ENCODE results near the gene DENND1A. TPM values are rescaled to one million over a fixed set of nuclear protein-coding genes. Genes with fewer than 3 reads are reported as not detected.
"Not testable (repeated sequence)": the region's sequence is repeated elsewhere in the genome, so short reads cannot be mapped to it uniquely, and the experiment has no call there.

DENND1A gene
- polyA plus RNA-seq, 3 donors: 18.8 to 23.1 (median 20.9) TPM

DNA sequence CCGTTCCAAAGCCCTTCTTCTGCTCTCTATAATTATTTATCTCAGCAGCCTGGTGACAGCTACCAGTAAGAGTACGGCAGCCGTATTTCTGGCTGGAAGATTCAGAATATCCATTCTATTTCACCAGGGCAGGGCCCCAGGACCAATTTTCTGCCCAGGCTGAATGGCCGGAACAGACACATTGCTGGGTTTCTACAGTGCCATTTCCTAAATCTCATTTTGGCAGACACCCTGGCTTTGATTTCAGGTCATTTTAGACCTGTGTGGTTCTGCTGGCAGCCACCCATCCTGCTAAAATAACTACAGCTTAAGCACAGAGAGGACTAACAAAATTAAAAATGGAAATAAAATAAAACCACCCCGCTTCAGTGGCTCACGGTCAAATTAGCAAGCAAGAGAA lies 478.9 kb downstream of the DENND1A start:
- DNase-seq (ENCODE audit: low read depth in 3 of 3, low spot score in 2 of 3): no peak

GRCh38 chr9:123450098-123450770 lies 479.7 kb downstream of the DENND1A start:
- no peak for DNase-seq (ENCODE audit: low read depth in 3 of 3, low spot score in 2 of 3)

GRCh38 chr9:123447934-123448646 lies 481.8 kb downstream of the DENND1A start:
- DNase-seq (ENCODE audit: low read depth in 3 of 3, low spot score in 2 of 3): no peak

GRCh38 chr9:123445981-123446610 lies 483.8 kb downstream of the DENND1A start:
- DNase-seq (ENCODE audit: low read depth in 3 of 3, low spot score in 2 of 3): no peak

GRCh38 chr9:123445116-123445515 lies 484.8 kb downstream of the DENND1A start:
- DNase-seq (ENCODE audit: low read depth in 3 of 3, low spot score in 2 of 3): no peak

DNA sequence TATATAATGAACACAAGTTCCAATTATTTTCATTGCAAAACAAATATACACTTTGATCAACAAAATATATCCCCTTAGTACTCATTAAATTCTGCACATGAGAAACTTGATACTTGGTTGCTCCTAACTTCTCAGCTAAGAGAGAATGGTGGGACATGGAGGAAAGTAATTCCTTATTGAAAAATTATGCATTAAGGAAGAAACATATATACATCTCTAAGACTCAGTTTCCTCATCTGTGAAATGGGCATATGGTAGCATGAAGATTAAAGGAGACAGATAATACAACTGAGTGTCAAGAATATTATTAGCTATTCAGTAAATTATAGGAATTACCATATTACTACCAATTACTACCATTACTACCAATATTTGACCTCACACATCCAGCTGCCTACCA lies 488.2 kb downstream of the DENND1A start:
- DNase-seq (ENCODE audit: low read depth in 3 of 3, low spot score in 2 of 3): no peak

GRCh38 chr9:123440256-123440655 lies 489.7 kb downstream of the DENND1A start:
- DNase-seq (ENCODE audit: low read depth in 3 of 3, low spot score in 2 of 3): no peak

DNA sequence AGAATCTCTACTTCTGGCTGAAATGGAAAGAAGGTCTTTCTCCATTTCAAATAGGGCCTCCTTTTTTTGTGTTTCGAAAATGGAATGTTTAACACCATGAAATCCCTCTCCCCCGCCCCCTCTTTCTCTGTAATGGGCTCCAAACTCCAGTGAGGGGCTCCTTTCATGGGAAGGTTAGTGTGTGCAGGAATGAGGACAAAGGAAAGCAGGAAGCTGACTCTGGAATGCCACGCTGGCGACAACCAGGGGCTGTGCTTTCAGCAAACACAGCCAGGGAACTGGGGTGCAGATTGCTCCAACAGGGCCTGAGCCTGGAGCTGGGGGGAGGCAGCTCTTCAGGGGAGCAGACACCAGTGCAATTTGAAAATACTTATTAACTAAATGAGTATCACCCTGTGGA lies 491.1 kb downstream of the DENND1A start:
- DNase-seq (ENCODE audit: low read depth in 3 of 3, low spot score in 2 of 3): no peak

DNA sequence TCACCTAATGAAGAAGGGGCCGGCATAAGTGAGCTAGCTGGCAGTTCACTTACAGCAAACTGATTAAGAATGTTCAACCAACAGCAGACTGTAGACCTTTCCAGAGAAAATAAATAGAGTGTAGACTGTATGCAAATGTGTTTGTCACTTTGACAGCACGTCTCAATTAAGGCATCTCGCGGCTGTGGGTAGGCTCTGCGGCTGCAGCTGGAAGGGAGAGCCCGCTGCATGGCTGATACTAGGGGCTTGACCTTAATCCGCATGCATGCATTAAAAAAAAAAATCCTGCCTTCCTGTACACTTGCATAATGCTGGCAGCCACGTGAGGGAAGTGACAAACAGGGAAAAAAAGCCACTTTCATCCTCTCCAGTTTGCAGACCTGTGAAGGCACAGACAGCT lies 491.6 kb downstream of the DENND1A start:
- no peak for DNase-seq (ENCODE audit: low read depth in 3 of 3, low spot score in 2 of 3)

GRCh38 chr9:123437201-123437600 lies 492.7 kb downstream of the DENND1A start:
- no peak for DNase-seq (ENCODE audit: low read depth in 3 of 3, low spot score in 2 of 3)

DNA sequence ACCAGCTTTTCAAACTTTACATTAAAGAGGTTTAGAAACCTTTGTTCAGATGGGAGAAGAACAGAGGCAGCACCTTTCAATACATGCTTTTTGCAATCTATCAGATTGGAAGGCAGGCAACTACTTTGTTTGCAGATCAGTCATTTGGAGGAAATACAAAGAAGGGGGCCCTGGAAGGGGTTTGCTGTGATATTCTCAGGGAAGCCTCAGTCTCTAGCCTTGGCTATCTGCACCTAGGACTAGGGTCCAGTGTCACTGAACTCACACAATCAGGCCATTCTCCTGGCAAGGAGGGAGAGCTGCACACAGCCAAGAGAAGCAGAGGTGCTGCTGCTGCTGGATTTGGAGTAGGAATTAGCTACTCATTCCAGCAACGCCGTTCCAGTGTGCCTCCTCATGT lies 494.5 kb downstream of the DENND1A start:
- DNase-seq (ENCODE audit: low read depth in 3 of 3, low spot score in 2 of 3): no peak

DNA sequence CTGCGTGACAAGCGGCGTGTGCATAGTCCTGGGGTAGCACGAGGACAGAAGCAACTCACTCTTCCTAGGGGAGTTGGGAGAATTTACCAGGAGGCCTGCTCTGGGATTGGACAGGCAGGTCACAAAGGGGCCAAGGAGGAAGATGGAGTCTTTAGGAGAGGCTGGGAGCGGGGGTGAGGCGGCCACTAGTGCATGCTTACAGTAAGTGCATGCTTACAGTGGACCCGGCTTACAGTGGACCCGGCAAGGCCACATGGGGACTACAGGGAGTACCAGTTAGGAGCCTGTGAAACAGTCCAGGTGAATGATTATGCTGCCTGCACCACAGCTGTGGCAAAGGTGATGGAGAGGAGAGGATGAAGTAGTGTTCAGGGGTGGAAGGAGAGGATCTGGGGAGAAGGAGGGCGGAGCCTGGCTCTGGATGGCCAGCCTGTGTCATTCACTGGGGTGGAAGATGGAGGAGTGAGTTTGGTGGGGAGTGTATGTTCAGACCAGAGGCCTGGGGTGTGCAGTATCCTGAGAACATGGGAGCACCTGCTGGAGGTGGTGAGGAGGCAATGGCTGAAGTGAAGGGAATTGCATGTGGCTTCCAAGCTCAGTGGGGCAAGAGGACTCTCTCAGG lies 495.2 kb downstream of the DENND1A start:
- DNase-seq (ENCODE audit: low read depth in 3 of 3, low spot score in 2 of 3): no peak

- DNase-seq (ENCODE audit: low read depth in 3 of 3, low spot score in 2 of 3): no peak
These were observed 497.3 kb downstream of the DENND1A start for GRCh38 chr9:123432331-123433236.

DNA sequence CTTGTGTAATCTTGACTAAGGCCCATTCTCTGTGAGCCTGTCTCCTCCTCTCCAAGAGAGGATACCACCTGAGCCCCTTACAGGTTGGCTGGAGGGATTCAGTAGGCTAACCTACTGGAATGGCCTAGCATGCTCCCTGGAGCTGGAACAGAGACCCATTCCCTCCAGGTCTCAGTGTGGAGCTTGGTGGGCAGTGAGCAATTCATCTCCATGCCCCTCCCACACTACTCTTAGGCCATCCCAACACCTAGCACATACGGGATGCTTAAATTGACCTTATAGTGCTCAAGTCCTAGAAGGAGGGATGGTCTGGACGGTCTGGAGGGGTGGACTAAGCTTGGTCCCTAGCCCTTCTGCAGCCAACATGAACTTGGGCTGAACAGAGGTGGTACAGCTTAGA lies 498.3 kb downstream of the DENND1A start:
- no peak for DNase-seq (ENCODE audit: low read depth in 3 of 3, low spot score in 2 of 3)

- DNase-seq (ENCODE audit: low read depth in 3 of 3, low spot score in 2 of 3): not testable (repeated sequence)
These were observed 501.5 kb downstream of the DENND1A start for GRCh38 chr9:123428450-123428849.

GRCh38 chr9:123426406-123426805 lies 503.5 kb downstream of the DENND1A start:
- DNase-seq (ENCODE audit: low read depth in 3 of 3, low spot score in 2 of 3): no peak

- DNase-seq (ENCODE audit: low read depth in 3 of 3, low spot score in 2 of 3): no peak
These were observed 504.0 kb downstream of the DENND1A start for GRCh38 chr9:123425836-123426365.

GRCh38 chr9:123425261-123425821 lies 504.6 kb downstream of the DENND1A start:
- DNase-seq (ENCODE audit: low read depth in 3 of 3, low spot score in 2 of 3): no peak

- no peak for DNase-seq (ENCODE audit: low read depth in 3 of 3, low spot score in 2 of 3)
These were observed 505.2 kb downstream of the DENND1A start for GRCh38 chr9:123424552-123425225.

Data from right renal cortex interstitium (tissue), 3 donors.